H1 (cell line): ENCODE data around the gene FABP7. TPM values are rescaled to one million over a fixed set of nuclear protein-coding genes. Genes with fewer than 3 reads are reported as not detected.

ENCODE experiments used
- CTCF ChIA-PET: fragments of 300-600 bp; sonication (Branson Sonifier 250); formaldehyde crosslinking; loops from one replicate; lab custom pipeline; 2021; ENCODE audit not compliant: partially characterized antibody; lab: Charles Lee
- POLR2A ChIA-PET: fragments of 300-600 bp; sonication (Branson Sonifier 250); formaldehyde crosslinking; loops from one replicate; lab custom pipeline; 2021; ENCODE audit warnings: inconsistent platforms; ENCODE audit not compliant: partially characterized antibody; lab: Charles Lee
- DNase-seq, 2 experiments: peaks; one replicate each; pipeline versions ENCODE4 v3.0.0 to v3.0.0-alpha.2; 2010 to 2022; ENCODE audit warnings: low spot score in 2 of 2, low read depth in 1 of 2, mixed read lengths in 1 of 2
- FAIRE-seq: peaks from 2 replicates; lab custom pipeline; 2011; peaks lifted over from hg19 to GRCh38; lab: Jason Lieb, UNC
- H2AFZ ChIP-seq: 2 replicates; pipeline ENCODE4 v1.8.1; 2012; ENCODE audit warnings: low read length, inconsistent platforms
- H2AK5ac ChIP-seq: 2 replicates; pipeline ENCODE4 v1.6.1; 2013; ENCODE audit warnings: low read depth, low read length
- H2BK120ac ChIP-seq: replicated peaks from 2 replicates; pipeline ENCODE3; 2013; ENCODE audit warnings: low read depth, low read length, inconsistent platforms
- H2BK12ac ChIP-seq: 2 replicates; pipeline ENCODE4 v1.6.1; 2013; ENCODE audit warnings: low read depth, low read length
- H2BK15ac ChIP-seq: 2 replicates; pipeline ENCODE4 v1.6.1; 2013; ENCODE audit warnings: low read length
- H2BK20ac ChIP-seq: 2 replicates; pipeline ENCODE4 v1.6.1; 2013; ENCODE audit warnings: low read length
- H2BK5ac ChIP-seq: 2 replicates; pipeline ENCODE4 v1.6.1; 2013; ENCODE audit warnings: low read depth, low read length
- H3K14ac ChIP-seq: 2 replicates; pipeline ENCODE4 v1.6.1; 2013; ENCODE audit warnings: inconsistent platforms; ENCODE audit not compliant: insufficient read length
- H3K18ac ChIP-seq: 2 replicates; pipeline ENCODE4 v1.6.1; 2013; ENCODE audit warnings: low read length; ENCODE audit errors: extremely low read depth
- H3K23ac ChIP-seq: 2 replicates; pipeline ENCODE4 v1.6.1; 2013; ENCODE audit warnings: inconsistent platforms; ENCODE audit not compliant: insufficient read length
- H3K23me2 ChIP-seq: 2 replicates; pipeline ENCODE4 v1.6.1; 2013; ENCODE audit warnings: low read depth, low read length
- H3K27ac ChIP-seq: 2 replicates; pipeline ENCODE4 v1.6.1; 2011; ENCODE audit warnings: low read depth, low read length, inconsistent platforms
- H3K27me3 ChIP-seq, 4 experiments: replicated peaks in 1 of 4; 1 replicate in 1 of 4; 2 replicates in 3 of 4; pipeline versions ENCODE4 v1.6.1 to v1.8.1; 2011 to 2013; ENCODE audit warnings: low read length in 3 of 4, mild to moderate bottlenecking in 3 of 4, inconsistent platforms in 2 of 4, mixed read lengths in 2 of 4, moderate library complexity in 1 of 4; ENCODE audit not compliant: control insufficient read depth in 3 of 4, insufficient read depth in 3 of 4; ENCODE audit errors: extremely low read depth in 1 of 4
- H3K36me3 ChIP-seq, 4 experiments: 2 replicates each; pipeline versions ENCODE4 v1.6.1 to v1.8.1; 2011 to 2013; ENCODE audit warnings: mild to moderate bottlenecking in 4 of 4, low read length in 3 of 4, moderate library complexity in 2 of 4, control low read depth in 1 of 4, inconsistent platforms in 1 of 4; ENCODE audit not compliant: insufficient read depth in 4 of 4, control insufficient read depth in 2 of 4
- H3K4ac ChIP-seq: replicated peaks from 2 replicates; pipeline ENCODE3; 2013; ENCODE audit warnings: low read length, low read depth, mixed read lengths, inconsistent platforms; ENCODE audit not compliant: insufficient read length
- H3K4me1 ChIP-seq, 4 experiments: replicated peaks in 1 of 4; 1 replicate in 1 of 4; 2 replicates in 3 of 4; pipeline versions ENCODE4 v1.6.1 to v1.8.1; 2011 to 2013; ENCODE audit warnings: low read length in 3 of 4, inconsistent platforms in 2 of 4, mixed read lengths in 1 of 4; ENCODE audit not compliant: insufficient read depth in 4 of 4, control insufficient read depth in 3 of 4
- H3K4me2 ChIP-seq, 2 experiments: 2 replicates each; pipeline versions ENCODE4 v1.6.1 to v1.8.1; 2011 to 2013; ENCODE audit warnings: low read depth in 2 of 2, low read length in 2 of 2, control low read depth in 1 of 2, inconsistent platforms in 1 of 2, mild to moderate bottlenecking in 1 of 2; ENCODE audit not compliant: insufficient read depth in 1 of 2
- H3K4me3 ChIP-seq, 4 experiments: fragments of 200-600, 300-600 bp in 1 of 4; sonication (generic), shearing (Covaris generic), sonication (Bioruptor Twin) in 1 of 4; 2 replicates each; pipeline versions ENCODE4 v1.5.1 to v1.8.1; 2011 to 2016; ENCODE audit warnings: low read length in 4 of 4, low read depth in 3 of 4, control low read depth in 2 of 4, inconsistent platforms in 2 of 4, mild to moderate bottlenecking in 2 of 4, mixed read lengths in 1 of 4, moderate library complexity in 1 of 4; ENCODE audit not compliant: insufficient read depth in 2 of 4; ENCODE audit errors: extremely low read depth in 1 of 4
- H3K56ac ChIP-seq: replicated peaks from 2 replicates; pipeline ENCODE3; 2013; ENCODE audit warnings: low read depth, mild to moderate bottlenecking, mixed read lengths, low read length, inconsistent platforms; ENCODE audit not compliant: insufficient read length
- H3K79me1 ChIP-seq: 2 replicates; pipeline ENCODE4 v1.6.1; 2013; ENCODE audit warnings: low read depth, low read length, control low read depth
- H3K79me2 ChIP-seq, 2 experiments: 2 replicates each; pipeline versions ENCODE4 v1.6.1 to v1.8.1; 2012 to 2013; ENCODE audit warnings: low read length in 2 of 2, mild to moderate bottlenecking in 2 of 2, inconsistent platforms in 1 of 2; ENCODE audit not compliant: insufficient read depth in 2 of 2, control insufficient read depth in 1 of 2
- H3K9ac ChIP-seq, 4 experiments: replicated peaks in 1 of 4; 1 replicate in 1 of 4; 2 replicates in 3 of 4; pipeline versions ENCODE4 v1.6.1 to v1.8.1; 2011 to 2013; ENCODE audit warnings: low read depth in 3 of 4, low read length in 3 of 4, control low read depth in 2 of 4, mild to moderate bottlenecking in 2 of 4, moderate library complexity in 2 of 4, inconsistent platforms in 1 of 4; ENCODE audit errors: extremely low read depth in 1 of 4
- H3K9me3 ChIP-seq, 2 experiments: 2 replicates each; pipeline versions ENCODE4 v1.6.1 to v1.8.1; 2012 to 2013; ENCODE audit warnings: mild to moderate bottlenecking in 2 of 2, moderate library complexity in 2 of 2, control low read depth in 1 of 2, inconsistent platforms in 1 of 2, low read depth in 1 of 2, low read length in 1 of 2, mixed read lengths in 1 of 2; ENCODE audit not compliant: insufficient read depth in 2 of 2
- H4K20me1 ChIP-seq, 2 experiments: replicated peaks in 1 of 2; 2 replicates each; pipeline versions ENCODE3 to v1.8.1; 2011 to 2013; ENCODE audit warnings: inconsistent platforms in 2 of 2, low read length in 2 of 2, mild to moderate bottlenecking in 1 of 2; ENCODE audit not compliant: insufficient read depth in 2 of 2, control insufficient read depth in 1 of 2
- H4K5ac ChIP-seq: 2 replicates; pipeline ENCODE4 v1.6.1; 2013; ENCODE audit warnings: low read length, low read depth, mixed read lengths, inconsistent platforms; ENCODE audit not compliant: insufficient read length
- H4K8ac ChIP-seq: 2 replicates; pipeline ENCODE4 v1.8.0; 2013; ENCODE audit warnings: mild to moderate bottlenecking, moderate library complexity, low read length, inconsistent platforms; ENCODE audit not compliant: insufficient read depth; ENCODE audit errors: extremely low read depth
- H4K91ac ChIP-seq: replicated peaks from 2 replicates; pipeline ENCODE3; 2013; ENCODE audit warnings: low read length, mixed read lengths, inconsistent platforms; ENCODE audit not compliant: insufficient read length
- CEBPB ChIP-seq: IDR thresholded peaks from 2 replicates; pipeline ENCODE4 v1.6.1; 2012; ENCODE audit warnings: low read depth, low read length
- KDM1A ChIP-seq: fragments of 200-600, 300-600 bp; sonication (generic); IDR thresholded peaks from 2 replicates; pipeline ENCODE4 v1.7.1; 2016; ENCODE audit warnings: mild to moderate bottlenecking, low read length, borderline replicate concordance
- MAFK ChIP-seq: IDR thresholded peaks from 2 replicates; pipeline ENCODE4 v1.6.1; 2012; ENCODE audit warnings: low read depth, mild to moderate bottlenecking, improper control_type of control experiment, low read length
- SIX5 ChIP-seq: IDR thresholded peaks from 2 replicates; pipeline ENCODE4 v1.6.1; 2011; ENCODE audit warnings: mild to moderate bottlenecking, low read depth, low read length
- TEAD4 ChIP-seq: IDR thresholded peaks from 2 replicates; pipeline ENCODE4 v1.6.1; 2012; ENCODE audit warnings: low read depth, low read length, inconsistent platforms, mixed read lengths
- WGBS, 2 experiments: shearing (Covaris generic) in 1 of 2; methylation state at CpG; one replicate each; pipeline versions ENCODE4 v1.1.6 to v1.1.7; 2013 to 2015; ENCODE audit warnings: low lambda C conversion rate in 2 of 2, mixed read lengths in 2 of 2, inconsistent platforms in 1 of 2, low coverage in 1 of 2, missing lambda C conversion rate in 1 of 2; ENCODE audit not compliant: insufficient replicate concordance in 2 of 2, insufficient coverage in 1 of 2, insufficient read length in 1 of 2; ENCODE audit errors: extremely low coverage in 1 of 2, missing lambda C conversion rate in 1 of 2; 5-methylcytosine and 5-hydroxymethylcytosine counted together
- polyA plus RNA-seq, 7 experiments: library from polyadenylated mRNA; depleted of rRNA in 3 of 7; stranded (reverse) in 5 of 7; unstranded in 2 of 7; fragments of >200 nt in 5 of 7; fragments of 200-250 nt in 2 of 7; gene quantifications; 1 replicate in 5 of 7; 2 replicates in 1 of 7; 4 replicates in 1 of 7; pipeline versions ENCODE4 v1.2.1 to v1.2.3, GENCODE V29; 2011 to 2013; ENCODE audit warnings: missing spikeins in 2 of 7, mixed read lengths in 2 of 7
- total RNA-seq: library from RNA; stranded (reverse); fragmentation: NEBNext Ultra II Directional; extraction: Animal tissue kit (Norgen Biotek cat#: 25700); gene quantifications from 2 replicates; pipeline ENCODE4 v1.2.1, GENCODE V29; 2021
- TF ChIP-seq, protein P1 (sequence below), 3 experiments: IDR thresholded peaks; 1 replicate in 2 of 3; 2 replicates in 1 of 3; pipeline versions ENCODE4 v1.5.1 to v1.6.1; 2011; ENCODE audit warnings: low read length in 3 of 3, mild to moderate bottlenecking in 3 of 3, inconsistent platforms in 2 of 3, low read depth in 1 of 3, moderate library complexity in 1 of 3; ENCODE audit not compliant: insufficient read depth in 1 of 3; ENCODE audit errors: control extremely low read depth in 1 of 3

Gene FABP7
- total and polyA plus RNA-seq, 2 of the 8 experiments (the other 6 are each of a cell fraction or from before 2014, with no cell fraction given) = 10.6 to 13.1 TPM

DNA sequence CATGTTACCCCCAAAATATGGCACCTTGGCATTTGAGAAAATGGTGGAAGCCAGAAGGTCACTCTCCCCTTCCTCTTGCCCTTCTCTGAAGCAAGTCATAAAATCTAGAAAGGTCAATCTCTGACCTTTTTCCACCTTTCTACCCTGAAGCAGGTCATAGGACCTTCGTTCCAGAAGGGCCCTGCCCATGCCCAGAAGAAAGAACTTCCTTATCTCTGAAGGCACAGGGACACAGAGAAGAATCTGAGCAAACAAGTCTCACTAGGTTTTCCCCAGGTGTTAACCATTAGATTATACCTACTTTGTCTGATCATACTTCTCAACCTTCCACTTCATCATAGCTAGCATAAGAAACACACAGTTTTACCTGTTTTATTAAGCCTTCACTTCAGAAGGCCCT lies 52.0 kb downstream of the FABP7 start:
- WGBS, 2 experiments = 82% methylated on average over 1 of the region's 1 CpG; no CpG with 5 or more reads in 1 of the 2 experiments
- Histone ChIP-seq H3K23ac (no peak overlapping the region), H3K27ac (no peak overlapping the region), H3K4me2 (no peak overlapping the region), H3K14ac (no peak overlapping the region), H4K8ac (no peak overlapping the region), H2BK12ac (no peak overlapping the region), H3K36me3 (no peaks in the 10 kb centered on the region), H2BK20ac (no peak overlapping the region), H2BK15ac (no peak overlapping the region), H3K79me2 (no peaks in the 10 kb centered on the region), H3K4me1 (peaks cover 0 to 14% (median 9%) of the 10 kb centered on the region in 4 experiments; a peak in 4 of 7 replicates), H3K9me3 (no peaks in the 10 kb centered on the region), H3K56ac (no peak overlapping the region), H3K9ac (no peak overlapping the region), H2BK5ac (no peak overlapping the region), H2AFZ (no peak overlapping the region), H4K20me1 (no peaks in the 10 kb centered on the region), H4K5ac (no peak overlapping the region), H2BK120ac (no peak overlapping the region), H3K27me3 (no peaks in the 10 kb centered on the region), H3K4ac (no peak overlapping the region), H4K91ac (no peak overlapping the region), H3K18ac (no peak overlapping the region), H3K23me2 (no peaks in the 10 kb centered on the region), H2AK5ac (no peak overlapping the region), H3K4me3 (no peak overlapping the region), H3K79me1 (no peaks in the 10 kb centered on the region)
- POLR2A ChIA-PET = no interaction called here
- TF ChIP-seq, protein P1, sequence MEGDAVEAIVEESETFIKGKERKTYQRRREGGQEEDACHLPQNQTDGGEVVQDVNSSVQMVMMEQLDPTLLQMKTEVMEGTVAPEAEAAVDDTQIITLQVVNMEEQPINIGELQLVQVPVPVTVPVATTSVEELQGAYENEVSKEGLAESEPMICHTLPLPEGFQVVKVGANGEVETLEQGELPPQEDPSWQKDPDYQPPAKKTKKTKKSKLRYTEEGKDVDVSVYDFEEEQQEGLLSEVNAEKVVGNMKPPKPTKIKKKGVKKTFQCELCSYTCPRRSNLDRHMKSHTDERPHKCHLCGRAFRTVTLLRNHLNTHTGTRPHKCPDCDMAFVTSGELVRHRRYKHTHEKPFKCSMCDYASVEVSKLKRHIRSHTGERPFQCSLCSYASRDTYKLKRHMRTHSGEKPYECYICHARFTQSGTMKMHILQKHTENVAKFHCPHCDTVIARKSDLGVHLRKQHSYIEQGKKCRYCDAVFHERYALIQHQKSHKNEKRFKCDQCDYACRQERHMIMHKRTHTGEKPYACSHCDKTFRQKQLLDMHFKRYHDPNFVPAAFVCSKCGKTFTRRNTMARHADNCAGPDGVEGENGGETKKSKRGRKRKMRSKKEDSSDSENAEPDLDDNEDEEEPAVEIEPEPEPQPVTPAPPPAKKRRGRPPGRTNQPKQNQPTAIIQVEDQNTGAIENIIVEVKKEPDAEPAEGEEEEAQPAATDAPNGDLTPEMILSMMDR (IDR thresholded peaks at IDR 0.05; ENCODE audit: control extremely low read depth in 1 of 3, insufficient read depth in 1 of 3, low read depth in 1 of 3, low read length in 3 of 3) = no peak
- TF ChIP-seq MAFK = no peak
- TF ChIP-seq TEAD4 = no peak
- TF ChIP-seq KDM1A = no peak
- TF ChIP-seq SIX5 = no peak
- TF ChIP-seq CEBPB = no peak
- no peak for DNase-seq
- FAIRE-seq = no peak
- CTCF ChIA-PET = interaction anchor here (0.8 to 3.7 kb wide), 5 partner anchors 8 to 99 kb away, joined by 3 to 29 read pairs (median 4); no protein-coding TSS in a partner anchor
